ENCODE measurements around the gene COMMD10. TPM values are rescaled to one million over a fixed set of nuclear protein-coding genes. Genes with fewer than 3 reads are reported as not detected.

COMMD10 gene
- total and polyA plus RNA-seq, 8 donors = 12.8 to 21.8 (median 14.6) TPM

DNA sequence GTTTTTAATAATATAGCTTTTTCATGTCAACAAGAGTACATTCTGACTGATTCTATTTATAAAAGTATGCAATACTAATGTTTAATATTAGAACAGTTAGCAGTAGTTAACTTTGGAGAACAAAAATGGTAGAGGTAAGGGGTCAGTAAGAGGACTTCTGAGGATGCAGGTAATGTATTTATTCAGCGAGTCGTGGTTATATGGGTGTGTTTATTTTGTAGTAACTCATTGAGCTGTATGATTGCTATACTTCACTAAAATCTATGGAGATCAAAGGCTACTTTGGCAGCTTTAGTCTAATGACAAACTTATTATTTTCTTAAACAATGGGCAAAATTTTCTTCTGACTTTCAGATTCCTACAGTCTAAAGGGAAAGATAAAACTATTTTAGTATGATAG is 146.5 kb downstream of the COMMD10 start:
- DNase-seq = no peak
- Histone ChIP-seq H3K27me3 (no peaks in the 10 kb centered on the region), H3K4me3 (no peak overlapping the region), H3K27ac (no peak overlapping the region), H3K36me3 (no peaks in the 10 kb centered on the region), H3K9me3 (no peaks in the 10 kb centered on the region), H3K4me1 (peaks cover 0 to 4% (median 0%) of the 10 kb centered on the region in 3 donors)
- no peak for FAIRE-seq
- intact Hi-C loops (cut with DNase I) = no loop called here
- TF ChIP-seq, protein P1, sequence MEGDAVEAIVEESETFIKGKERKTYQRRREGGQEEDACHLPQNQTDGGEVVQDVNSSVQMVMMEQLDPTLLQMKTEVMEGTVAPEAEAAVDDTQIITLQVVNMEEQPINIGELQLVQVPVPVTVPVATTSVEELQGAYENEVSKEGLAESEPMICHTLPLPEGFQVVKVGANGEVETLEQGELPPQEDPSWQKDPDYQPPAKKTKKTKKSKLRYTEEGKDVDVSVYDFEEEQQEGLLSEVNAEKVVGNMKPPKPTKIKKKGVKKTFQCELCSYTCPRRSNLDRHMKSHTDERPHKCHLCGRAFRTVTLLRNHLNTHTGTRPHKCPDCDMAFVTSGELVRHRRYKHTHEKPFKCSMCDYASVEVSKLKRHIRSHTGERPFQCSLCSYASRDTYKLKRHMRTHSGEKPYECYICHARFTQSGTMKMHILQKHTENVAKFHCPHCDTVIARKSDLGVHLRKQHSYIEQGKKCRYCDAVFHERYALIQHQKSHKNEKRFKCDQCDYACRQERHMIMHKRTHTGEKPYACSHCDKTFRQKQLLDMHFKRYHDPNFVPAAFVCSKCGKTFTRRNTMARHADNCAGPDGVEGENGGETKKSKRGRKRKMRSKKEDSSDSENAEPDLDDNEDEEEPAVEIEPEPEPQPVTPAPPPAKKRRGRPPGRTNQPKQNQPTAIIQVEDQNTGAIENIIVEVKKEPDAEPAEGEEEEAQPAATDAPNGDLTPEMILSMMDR (IDR thresholded peaks at IDR 0.05) = no peak
- ATAC-seq = no peak
- 73 to 87% methylated on average over 2 of the region's 2 CpGs for WGBS, 2 donors

DNA sequence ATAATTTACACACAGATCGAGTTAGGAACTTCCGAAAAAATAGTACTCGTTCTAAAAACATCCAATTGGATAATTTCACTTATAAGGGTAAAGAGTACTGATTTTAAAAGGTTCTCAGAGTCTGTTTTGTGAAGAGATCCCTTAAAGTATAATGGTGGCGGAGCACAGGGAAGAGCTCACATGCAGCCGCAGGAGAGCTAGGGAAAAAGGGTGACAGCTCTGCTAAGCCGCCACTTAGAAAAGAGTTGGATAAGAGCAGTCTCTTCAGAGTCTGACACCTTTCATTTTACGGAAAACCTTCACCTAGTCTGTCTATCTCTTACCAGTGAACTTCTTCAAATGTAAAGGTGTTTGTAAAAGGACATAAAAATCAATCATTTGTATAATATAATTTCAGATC is 149.9 kb downstream of the COMMD10 start:
- ATAC-seq (no peak), FAIRE-seq (no peak), DNase-seq (no peak)
- no peak overlapping the region for H3K27ac ChIP-seq
- 93 to 95% methylated on average over 7 of the region's 7 CpGs for WGBS, 2 donors
- no peaks in the 10 kb centered on the region for H3K27me3 ChIP-seq
- H3K9me3 ChIP-seq = no peaks in the 10 kb centered on the region
- no peak overlapping the region for H3K4me3 ChIP-seq
- intact Hi-C loops (cut with DNase I) = no loop called here
- H3K4me1 ChIP-seq = no peaks in the 10 kb centered on the region
- TF ChIP-seq, protein P1 (IDR thresholded peaks at IDR 0.05) = no peak
- no peaks in the 10 kb centered on the region for H3K36me3 ChIP-seq

DNA sequence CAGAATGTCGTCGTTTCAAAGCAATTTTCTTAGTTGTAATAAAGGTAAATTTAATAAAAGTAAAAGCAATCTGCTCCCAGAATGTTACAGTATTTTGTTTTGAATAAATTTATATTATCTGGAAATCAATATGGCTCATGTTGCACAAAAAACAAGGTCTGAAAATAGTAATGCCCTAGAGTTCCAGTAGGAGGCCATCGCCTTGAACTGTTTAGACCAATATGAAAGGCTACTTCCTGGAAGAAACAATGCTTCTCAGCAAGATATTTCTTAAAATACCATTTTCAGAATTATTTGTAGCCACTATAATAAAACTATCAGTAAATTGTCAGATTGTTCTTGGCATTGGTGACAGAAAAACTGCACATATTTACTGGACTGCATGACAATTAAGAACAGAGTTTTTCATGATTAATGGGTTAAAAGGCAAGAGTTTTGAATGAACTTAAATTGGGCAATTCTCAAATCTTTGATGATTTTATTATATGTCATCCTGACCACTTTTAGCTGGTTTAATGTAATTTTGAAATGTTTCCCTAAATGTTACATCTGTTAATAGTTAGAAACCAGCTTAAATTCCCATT is 153.2 kb downstream of the COMMD10 start:
- H3K4me3 ChIP-seq = no peak overlapping the region
- no peaks in the 10 kb centered on the region for H3K36me3 ChIP-seq
- TF ChIP-seq, protein P1 (IDR thresholded peaks at IDR 0.05) = no peak
- WGBS, 2 donors = 96 to 97% methylated on average over 3 of the region's 3 CpGs
- FAIRE-seq (no peak), DNase-seq (no peak), ATAC-seq (no peak)
- H3K4me1 ChIP-seq = no peaks in the 10 kb centered on the region
- H3K9me3 ChIP-seq = no peaks in the 10 kb centered on the region
- no peak overlapping the region for H3K27ac ChIP-seq
- no peaks in the 10 kb centered on the region for H3K27me3 ChIP-seq
- intact Hi-C loops (cut with DNase I) = no loop called here

DNA sequence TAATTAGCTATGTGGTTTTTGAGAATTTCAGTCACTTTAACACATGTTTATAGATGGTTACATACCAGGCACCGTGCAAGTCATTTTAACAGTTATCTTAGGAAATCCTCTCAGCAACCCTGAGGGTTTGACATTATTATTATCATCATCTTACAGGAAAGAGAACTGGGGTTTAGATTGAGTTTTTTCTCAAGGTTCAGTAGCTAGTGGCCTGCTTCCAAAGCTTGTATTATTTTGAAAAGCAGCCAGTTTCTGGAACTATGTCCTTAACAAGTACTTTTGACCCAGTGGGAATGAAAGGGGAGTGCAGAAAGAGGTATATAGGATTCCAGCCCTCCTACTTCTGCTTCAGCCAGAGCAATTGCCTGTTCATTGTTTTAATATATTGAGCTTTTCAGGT is 157.5 kb downstream of the COMMD10 start:
- no peaks in the 10 kb centered on the region for H3K36me3 ChIP-seq
- H3K9me3 ChIP-seq = no peaks in the 10 kb centered on the region
- intact Hi-C loops (cut with DNase I) = no loop called here
- no peak overlapping the region for H3K27ac ChIP-seq
- no peak overlapping the region for H3K4me3 ChIP-seq
- WGBS, 2 donors = 15 to 29% methylated on average over 1 of the region's 1 CpG
- DNase-seq = no peak
- TF ChIP-seq, protein P1 (IDR thresholded peaks at IDR 0.05) = no peak
- ATAC-seq = no peak
- no peaks in the 10 kb centered on the region for H3K27me3 ChIP-seq
- FAIRE-seq = no peak
- H3K4me1 ChIP-seq = no peaks in the 10 kb centered on the region

DNA sequence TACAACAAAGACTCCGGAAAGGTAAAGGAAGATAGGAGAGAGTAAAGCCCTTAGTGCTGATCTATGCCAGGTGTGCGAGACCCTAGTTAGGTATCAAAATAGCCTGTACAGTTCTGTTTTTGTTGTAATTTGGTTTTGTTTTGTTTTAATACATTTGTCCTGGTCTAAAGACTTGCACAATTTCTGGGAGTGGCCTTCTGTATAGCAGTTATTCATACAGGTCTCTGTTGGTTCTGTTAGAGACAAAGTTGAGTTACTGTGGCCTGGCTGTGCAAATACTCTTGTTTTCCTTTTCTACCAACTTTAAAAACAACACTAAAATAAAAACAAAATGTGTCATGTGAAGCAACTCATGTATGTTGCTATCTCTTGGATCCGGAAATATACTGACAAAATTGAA is 163.6 kb downstream of the COMMD10 start:
- intact Hi-C loops (cut with DNase I) = no loop called here
- Histone ChIP-seq H3K27ac (no peak overlapping the region), H3K4me3 (no peak overlapping the region), H3K9me3 (no peaks in the 10 kb centered on the region), H3K4me1 (no peaks in the 10 kb centered on the region), H3K27me3 (no peaks in the 10 kb centered on the region), H3K36me3 (no peaks in the 10 kb centered on the region)
- 94 to 97% methylated on average over 3 of the region's 3 CpGs for WGBS, 2 donors
- FAIRE-seq = no peak
- ATAC-seq = no peak
- TF ChIP-seq, protein P1 (IDR thresholded peaks at IDR 0.05) = no peak
- no peak for DNase-seq

Data from pancreas (tissue), 10 donors.